RPMI7951 (cell line): Measurements from ENCODE around the gene LMX1A. TPM values are rescaled to one million over a fixed set of nuclear protein-coding genes. Genes with fewer than 3 reads are reported as not detected.
A peak's percentile ranks its signal among the peaks of the same experiment; 100 is the strongest.

Experiments
- DNase-seq: peaks from one replicate; pipeline ENCODE4 v3.0.0-alpha.2; 2012; ENCODE audit warnings: low read depth
- total RNA-seq: library from RNA; depleted of rRNA; stranded (reverse); fragments of >200 nt; shearing (Covaris generic); gene quantifications from 2 replicates; pipeline ENCODE4 v1.2.3, GENCODE V29; 2014

LMX1A gene
- total RNA-seq, 1 experiment from 2014 or later, result not detected

DNA sequence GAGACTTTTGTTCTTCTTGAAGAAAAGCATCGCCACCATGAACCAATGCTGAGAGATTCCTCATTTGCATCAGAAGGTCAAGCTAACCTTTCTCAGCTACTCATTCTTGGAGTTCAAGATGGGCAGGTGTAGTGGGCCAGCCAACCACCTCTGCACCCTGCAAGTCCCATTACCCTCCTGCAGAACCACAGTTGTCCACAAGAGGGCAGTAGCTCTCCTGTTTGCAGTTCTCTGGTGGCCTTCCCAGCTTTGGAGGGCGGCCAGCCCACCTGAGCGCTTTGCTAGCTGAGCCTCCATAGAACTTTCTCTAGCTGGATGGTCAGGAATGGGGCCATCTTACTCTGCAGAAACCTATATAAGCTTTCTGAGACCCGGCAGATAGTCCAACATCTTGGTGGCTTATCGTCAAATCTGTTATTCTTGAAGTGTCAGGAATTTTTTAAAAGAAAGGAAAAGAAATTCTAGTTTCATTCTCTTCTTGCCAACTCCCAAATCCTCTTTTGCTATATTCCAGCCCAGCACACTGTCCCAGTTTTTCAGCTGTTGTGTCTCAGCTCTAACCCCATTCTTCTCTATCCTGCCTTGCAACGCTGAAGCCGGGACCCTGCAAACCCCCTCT is 11.0 kb upstream of the LMX1A start:
- DNase-seq, result peak; percentile 55

DNA sequence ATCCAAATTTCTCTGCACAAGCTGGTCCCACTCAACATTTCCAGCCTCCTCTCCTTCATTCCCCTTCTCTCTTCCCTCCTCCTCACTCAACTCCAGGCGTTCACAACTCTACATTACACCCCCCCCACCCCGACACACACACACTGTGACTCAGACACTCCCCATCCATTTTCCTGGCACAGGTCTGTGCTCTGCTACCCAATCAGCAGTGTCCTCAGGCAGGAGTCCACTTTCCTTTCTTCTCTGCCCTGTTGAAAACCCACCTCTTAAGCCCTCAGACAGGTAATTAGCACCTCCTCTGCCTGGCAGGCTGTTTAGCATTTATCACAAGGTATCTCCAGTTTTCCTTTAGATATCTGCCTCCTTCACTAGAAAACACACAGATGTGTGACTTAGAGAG is 8.8 kb upstream of the LMX1A start:
- DNase-seq, result peak; percentile 4

DNA sequence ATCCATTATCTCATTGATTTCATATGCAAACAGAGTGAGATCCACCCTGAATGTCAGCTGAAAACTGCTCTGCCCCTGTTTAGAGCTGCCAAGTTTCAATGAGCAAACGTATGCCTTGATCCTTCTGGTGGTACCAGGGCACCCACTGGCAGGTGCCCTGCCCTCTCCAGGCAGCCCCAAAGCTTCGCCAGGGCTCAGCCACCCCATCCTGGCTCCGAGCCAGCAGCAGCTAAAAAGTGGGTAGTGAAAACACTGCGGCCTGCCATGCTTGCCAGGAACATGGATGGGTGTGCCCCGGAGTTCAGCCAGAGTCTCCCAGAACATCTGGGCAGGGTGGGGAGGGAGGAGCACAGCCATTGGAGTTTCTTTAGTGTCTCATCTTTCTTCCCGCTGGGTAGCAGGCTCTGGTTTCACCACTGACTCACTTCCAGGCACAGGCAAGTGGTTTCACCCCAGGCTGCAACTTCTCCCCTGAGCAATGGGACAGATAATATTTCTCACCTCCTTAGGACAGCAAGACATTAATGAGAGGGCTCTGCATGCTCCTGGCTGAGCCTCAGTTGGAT is 8.1 kb upstream of the LMX1A start:
- peak; percentile 67 for DNase-seq

DNA sequence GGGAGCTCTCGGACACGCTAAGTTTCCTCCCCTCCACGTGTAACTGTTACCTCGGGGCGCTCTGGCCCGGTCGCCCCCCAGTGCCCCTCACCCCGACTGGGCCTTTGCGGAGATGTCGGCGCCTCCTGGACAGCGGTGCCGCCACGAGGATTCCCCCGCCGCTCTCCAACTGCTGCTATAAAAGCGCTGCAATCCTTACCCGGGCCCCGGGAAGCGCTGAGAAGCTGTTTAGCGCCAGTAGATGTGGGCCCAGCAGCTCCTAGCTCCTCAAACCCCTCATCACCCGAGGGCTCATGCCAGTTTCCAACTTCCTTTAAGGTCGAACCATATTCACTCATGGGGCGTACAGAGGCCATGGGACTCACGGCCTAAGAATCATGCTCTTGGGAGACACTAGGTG is 361 bp upstream of the LMX1A start:
- DNase-seq, result no peak

DNA sequence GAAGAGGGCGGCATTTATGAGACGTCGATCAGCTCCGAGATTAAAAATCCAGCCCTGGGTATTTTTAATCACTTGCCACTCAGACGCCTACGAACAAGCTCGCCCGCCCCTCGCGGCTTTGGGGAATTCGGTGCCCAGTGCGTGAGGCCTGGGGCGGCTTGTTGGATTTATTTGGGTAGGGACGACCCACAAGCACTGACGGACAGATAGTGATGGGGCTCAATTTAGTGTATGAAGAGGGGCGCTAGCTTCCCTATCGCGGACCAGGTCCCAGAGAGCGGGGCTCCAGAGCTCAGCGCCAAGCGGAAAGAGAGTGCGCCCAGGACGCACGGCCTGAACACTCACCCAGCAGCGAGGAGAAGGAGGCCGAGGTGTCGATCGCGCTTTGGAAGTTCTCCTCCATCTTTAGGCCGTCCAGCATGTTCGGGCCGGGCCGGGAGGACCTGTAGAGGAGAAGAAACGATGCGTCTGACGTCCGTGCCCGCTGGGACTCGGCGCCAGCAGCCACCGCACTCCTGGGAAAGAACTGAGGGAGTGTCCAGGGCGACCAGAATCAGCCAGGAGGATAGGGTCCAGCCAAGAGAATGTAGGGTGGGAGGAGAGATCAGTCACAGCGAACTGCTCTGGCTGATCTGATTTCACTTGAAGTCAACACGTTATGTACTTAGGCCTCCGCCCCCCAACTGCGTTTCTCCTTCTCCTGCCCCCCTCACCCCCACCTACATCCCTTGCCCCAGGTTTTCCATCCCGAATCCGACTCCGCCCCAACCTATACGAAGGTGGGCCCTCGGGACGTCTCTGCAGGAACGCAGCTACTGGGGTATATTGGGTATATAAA is 1.2 kb downstream of the LMX1A start:
- no peak for DNase-seq

DNA sequence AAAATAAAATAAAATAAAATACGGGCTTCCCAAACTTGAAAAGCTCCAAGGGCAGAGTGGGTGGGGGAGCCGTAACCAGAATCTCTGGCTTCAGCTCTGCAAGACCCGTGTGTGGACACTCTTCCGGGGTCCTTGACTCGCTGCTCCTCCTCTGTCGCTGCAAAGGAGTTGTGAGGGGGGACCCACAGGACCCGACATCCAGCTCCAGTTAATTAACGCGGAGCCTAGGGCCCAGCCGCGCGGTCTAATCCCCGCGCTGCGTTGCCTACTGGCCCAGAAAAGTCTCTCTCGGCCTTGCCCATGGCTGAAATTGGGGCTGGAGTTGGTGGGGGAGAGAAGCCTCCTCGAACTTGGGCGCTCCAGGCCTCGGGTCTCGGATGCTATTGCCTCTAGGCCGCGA is 1.8 kb downstream of the LMX1A start:
- no peak for DNase-seq

DNA sequence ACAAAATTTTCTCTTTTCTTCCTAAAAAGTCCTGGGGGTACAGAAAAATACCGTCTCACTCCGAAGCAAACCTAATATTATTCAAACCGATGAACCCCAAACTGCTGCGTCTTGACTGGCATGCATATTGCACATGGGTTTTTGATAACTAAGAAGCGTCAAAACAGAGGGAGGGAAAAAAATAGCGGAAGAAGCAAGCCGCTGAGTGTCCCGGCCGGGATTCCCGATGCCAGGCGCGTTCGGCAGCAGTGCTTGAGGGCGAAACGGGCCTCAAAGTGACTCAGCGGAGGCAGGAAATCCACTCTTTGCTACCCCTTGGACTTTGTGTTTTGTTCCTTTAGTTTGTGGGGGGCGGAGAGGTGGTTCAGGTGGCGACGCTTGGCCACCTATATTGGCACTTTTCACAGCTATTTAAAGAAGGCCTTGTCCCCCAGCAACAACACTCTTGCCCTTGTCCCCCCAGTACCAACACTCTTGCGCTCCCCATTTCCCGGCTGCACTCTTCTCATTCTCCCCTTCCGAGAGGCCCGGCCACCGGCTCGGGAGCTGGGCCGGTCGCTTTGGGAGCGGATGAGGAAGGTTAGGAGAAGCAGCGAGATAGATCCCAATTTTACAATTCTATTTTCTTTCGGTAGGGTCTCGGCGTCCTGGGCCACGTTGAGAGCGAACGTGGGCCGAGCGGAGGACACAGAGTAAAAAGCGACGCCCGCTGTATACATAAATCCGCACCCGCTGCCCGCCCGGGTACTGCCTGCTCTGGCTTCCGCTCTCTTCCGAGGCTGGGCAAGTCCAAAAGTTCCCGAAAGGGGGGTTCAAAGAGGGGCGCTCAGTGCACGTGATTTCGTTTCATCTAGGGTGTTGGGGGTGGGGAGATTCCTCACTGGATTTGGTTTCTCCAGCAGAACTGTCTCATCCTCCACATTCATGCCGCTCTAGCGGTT is 2.5 kb downstream of the LMX1A start:
- peak; percentile 18 for DNase-seq

DNA sequence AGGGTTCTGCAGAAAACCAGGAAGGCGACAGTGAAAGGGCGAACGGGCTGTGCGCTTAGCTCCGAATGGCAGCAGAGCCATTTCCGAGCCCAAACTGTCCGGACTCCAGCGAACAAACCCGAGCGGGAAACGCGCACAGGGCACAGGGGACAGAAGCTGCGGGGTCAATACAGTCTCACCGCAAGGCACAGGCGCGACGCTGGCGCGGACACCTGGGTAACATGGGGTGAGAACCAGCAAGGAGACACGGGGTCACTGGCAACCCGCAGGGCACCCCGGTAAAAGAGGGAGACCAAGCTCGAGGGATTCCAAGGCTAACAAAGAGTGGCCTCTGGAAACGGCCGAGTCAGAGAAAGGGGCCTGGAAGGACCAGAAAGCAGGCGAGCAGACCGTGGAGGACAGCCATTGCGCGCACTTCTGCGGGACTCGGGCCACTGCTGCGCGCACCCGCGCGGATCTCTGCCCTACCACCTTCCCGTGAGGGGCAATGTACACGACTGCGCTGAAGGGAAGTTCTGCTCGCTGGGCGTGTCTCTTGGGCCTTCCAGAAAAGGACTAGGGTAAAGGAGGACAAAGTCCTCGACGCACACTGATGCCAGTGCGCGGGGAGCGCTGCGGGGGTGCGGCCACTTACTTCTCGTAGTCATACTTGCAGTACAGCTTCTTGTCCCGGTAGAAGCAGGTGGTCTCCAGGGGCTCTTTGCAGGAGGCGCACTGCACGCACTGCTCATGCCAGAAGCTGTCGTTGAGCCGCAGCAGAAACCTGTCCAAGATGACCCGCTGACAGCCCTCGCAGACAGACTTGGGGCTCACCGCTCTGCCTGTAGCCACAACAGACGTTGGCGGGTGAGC is 3.8 kb downstream of the LMX1A start:
- no peak for DNase-seq

DNA sequence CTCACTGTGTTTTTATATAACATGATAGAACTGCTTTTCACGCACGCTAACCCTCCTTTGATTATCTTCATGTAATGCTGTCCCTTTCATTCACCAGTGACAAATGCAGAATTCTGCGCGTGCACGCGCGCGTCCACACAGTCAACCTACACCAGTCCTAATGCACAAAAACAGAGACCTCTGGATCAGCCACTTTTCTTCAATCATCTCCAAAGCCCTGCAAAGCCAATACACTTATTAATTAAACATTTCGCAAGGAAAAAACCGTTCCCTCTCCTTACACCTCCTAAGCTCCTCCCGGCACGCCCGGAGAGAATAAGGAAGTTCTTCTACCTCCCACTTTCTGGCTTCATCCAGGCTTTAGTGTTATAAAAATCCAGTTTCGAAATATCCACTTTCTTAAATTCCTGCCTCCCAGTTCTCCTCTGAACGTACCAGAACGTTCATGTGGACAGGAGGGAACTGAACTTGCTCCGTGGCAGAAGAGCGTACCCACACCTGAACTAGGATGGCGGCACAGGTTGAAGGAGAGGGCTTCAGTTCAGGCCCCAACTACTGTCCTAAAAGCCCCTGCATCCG is 4.6 kb downstream of the LMX1A start:
- DNase-seq, result no peak

DNA sequence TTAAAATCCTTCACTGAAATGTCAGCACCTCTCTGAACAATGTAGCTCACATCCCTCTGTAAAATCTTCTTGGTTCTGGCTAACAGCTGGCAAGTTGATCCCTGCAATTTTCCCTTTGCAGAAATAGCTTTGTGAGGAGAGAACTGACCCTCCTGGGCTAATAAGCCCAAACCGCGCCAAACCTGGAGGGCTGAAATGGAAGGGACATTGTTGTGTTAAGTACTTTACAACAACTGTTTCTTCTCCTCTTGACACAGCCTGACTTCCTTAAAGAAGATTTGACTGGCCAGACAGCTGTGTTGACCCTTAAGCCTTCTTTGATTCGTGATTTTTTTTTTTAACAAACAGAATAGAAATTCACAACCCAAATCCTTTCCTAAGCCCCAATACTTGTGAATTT is 5.7 kb downstream of the LMX1A start:
- no peak for DNase-seq

DNA sequence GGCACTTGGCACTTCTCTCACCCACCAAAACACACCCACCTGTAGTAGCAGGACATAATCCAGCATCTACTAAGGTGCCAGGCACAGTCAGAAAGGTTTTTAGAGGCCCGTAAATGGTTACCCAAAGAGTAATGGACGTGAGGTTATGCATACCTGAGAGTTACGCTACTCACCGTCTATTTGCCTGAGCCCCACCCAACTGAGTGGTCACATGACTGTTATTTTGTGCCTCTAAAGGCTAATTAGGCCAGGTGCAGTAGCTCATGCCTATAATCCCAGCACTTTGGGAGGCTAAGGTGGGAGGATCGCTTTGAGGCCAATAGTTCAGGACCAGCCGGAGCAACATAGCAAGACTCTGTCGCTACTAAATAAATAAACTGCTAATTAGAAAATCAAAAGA is 11.0 kb downstream of the LMX1A start:
- no peak for DNase-seq

DNA sequence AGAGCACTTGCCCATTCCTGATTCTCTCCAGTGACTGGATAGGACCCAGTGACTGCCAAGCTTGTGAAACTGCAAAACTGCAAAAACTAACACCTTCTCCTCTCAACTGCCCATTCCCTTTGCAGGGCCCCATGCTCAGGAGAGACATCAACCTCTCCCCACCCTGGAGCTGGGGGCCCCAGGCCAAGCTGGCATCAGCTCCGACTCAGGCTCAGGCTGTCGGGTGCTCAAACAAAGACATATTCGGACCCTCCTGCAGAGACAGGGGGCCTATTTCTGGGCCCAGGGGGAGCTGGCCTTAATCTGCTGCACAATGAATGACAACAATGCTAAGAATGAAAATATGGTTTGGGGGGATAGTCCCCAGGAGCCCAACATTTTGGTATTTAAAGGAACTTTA is 11.8 kb downstream of the LMX1A start:
- no peak for DNase-seq

DNA sequence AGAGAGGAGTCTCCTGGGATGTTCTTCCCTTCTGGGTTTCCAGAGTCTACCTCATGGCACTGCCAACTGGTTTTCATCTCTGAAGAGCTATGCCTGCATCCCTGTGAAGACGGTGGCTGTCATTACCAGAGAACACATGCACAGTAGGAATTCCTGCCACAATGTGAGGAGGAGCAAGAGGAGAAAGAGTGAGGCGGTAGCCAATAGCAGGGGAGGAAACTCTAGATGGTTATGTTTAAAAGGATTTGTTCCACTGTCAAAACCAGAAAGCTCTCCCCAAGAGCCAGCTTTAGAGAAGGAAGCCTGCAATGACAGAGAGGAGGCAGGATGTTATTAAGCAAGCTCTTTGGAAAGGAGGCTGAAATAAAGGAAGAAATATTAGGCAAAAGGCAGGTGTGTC is 12.3 kb downstream of the LMX1A start:
- no peak for DNase-seq

DNA sequence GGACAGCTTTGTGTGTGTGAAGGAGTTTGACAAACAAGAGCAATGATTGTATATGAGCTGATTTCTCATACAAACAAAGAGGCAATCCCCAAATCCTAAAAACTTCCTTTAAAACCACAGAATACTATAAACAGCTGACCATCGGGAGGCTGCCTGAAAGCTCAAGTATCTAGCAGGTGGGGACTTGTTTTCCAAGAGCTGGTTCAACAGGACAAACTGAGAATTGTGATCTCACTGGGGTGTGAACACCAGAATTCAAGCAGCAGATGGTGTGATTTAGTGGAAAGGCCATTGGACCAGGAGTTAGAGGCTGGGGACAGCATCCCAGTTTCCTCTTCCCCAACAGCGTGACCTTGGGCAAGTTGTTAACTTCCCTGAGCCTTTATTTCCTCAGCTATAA is 13.9 kb downstream of the LMX1A start:
- DNase-seq, result no peak

DNA sequence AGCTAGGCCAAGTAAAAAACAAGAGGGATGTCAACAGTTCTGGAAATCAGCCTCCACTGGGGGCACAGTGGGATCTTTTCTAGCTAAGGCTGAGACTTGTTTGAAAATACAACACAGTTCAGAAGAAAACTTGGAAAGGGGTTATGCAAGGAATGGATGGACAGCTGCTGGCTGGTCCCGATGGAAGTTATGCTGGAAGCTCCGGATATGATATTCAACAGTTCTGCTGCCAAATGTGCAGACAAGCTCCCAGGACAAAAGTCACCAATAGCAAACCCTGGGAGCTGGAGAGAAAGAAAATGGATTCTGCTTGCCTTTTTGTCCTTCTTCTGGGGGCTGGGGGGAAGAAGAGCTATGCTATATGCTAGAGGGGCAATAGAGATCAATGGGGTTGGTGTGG is 14.3 kb downstream of the LMX1A start:
- no peak for DNase-seq

DNA sequence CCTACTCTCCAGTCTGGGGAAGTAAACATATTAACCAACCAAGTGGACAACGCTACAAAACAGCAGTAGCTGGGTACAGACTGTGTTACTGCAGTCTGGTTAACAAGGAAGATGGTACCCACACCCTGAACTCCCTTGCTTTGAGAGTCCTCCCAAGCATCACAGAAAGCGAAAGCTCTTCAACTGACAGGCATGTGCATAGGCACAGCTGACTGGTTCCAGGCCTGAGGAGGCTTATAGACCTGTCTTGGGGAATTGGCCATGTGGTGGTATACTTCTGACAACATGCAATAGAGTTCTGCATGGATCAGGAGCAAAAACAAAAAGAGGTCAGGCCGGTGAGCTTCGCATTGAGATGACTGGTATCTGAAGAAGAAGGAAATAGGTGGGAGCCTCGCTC is 17.4 kb downstream of the LMX1A start:
- no peak for DNase-seq

DNA sequence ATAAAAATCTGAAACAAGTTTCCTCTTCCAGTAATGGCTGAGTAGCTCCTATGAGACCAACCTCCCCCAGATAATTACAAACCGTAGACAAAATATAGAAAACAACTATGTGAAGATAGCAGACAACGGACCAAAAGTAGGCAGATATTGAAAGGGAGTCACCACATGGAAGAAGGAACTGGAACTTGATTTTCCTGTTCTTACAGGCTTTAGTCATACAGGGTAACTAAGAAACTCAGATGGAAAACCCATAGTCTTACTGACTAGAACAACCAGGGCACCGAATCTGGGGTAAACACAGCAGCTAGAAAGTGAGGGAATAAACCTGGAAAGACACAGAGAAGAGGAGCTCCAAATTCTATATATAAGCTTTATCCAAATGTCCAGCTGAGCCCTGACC is 26.0 kb downstream of the LMX1A start:
- no peak for DNase-seq

DNA sequence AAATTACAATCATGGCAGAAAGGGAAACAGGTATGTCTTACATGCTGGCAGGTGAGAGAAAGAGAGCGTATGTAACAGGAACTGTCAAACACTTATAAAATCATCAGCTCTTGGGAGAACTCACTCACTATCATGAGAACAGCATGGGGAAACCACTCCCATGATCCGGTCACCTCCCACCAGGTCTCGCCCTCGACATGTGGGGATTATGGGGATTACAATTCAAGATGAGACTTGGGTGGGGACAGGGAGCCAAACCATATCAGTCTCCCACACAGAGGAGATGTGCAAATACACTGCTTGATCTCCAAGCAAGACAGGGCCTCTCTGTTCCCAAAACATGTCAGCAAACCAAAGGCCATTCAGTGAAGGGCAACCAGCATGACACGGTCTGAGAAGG is 27.4 kb downstream of the LMX1A start:
- no peak for DNase-seq

DNA sequence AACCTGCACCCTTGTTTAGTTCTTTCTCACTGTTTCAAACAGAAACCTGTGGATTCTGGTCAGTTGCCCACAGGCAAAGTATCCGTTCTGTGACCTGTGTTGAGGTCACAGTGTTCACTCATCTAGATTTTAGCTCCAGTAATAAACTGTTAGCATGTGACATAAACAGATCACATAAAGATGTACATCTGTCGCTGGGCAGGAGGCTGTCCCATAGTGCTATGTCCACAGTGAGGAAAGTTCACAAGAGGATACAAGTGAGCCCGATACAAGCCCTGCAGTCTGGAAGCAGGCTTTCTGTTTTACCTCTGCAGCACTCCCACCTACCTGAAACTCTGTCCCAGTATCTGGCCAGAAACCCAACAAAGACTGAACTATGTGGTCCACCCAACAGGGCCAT is 28.4 kb downstream of the LMX1A start:
- no peak for DNase-seq

DNA sequence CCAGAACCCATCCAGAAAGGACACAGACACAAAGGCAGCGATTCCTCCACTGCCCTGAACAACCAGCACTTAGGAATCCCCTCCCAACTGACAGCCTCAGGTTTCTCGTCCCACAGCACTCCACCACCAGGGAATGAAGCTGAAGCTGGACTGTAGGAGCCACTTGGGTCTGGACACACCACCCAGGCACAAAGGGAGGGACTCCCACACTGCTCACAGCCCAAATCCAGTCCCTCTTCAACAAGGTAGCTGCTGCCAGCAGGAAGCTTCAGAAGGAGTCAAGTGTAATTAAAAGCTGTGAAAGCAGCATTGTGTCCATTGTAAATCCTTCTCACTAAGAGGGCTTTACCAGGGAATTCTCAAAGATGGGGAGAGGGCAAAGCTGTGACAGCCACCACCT is 29.0 kb downstream of the LMX1A start:
- no peak for DNase-seq
